H54 (cell line): ENCODE results near the gene LRRC42.

ENCODE experiments used
- DNase-seq: peaks from one replicate; pipeline ENCODE4 v3.0.0; 2011; ENCODE audit warnings: low spot score, mixed read lengths; ENCODE audit not compliant: insufficient read length
- FAIRE-seq: peaks from 3 replicates; lab custom pipeline; 2011; peaks lifted over from hg19 to GRCh38; lab: Jason Lieb, UNC
- POLR2A ChIP-seq: IDR thresholded peaks from 2 replicates; pipeline ENCODE4 v1.6.1; 2011; ENCODE audit warnings: low read depth, mild to moderate bottlenecking, low read length

Gene LRRC42

GRCh38 chr1:54013393-54014008, 67.4 kb downstream of the LRRC42 start:
- no peak for DNase-seq
- no peak for TF ChIP-seq POLR2A
- no peak for FAIRE-seq

GRCh38 chr1:54014009-54014629, 68.0 kb downstream of the LRRC42 start:
- no peak for TF ChIP-seq POLR2A
- no peak for DNase-seq
- no peak for FAIRE-seq

DNA sequence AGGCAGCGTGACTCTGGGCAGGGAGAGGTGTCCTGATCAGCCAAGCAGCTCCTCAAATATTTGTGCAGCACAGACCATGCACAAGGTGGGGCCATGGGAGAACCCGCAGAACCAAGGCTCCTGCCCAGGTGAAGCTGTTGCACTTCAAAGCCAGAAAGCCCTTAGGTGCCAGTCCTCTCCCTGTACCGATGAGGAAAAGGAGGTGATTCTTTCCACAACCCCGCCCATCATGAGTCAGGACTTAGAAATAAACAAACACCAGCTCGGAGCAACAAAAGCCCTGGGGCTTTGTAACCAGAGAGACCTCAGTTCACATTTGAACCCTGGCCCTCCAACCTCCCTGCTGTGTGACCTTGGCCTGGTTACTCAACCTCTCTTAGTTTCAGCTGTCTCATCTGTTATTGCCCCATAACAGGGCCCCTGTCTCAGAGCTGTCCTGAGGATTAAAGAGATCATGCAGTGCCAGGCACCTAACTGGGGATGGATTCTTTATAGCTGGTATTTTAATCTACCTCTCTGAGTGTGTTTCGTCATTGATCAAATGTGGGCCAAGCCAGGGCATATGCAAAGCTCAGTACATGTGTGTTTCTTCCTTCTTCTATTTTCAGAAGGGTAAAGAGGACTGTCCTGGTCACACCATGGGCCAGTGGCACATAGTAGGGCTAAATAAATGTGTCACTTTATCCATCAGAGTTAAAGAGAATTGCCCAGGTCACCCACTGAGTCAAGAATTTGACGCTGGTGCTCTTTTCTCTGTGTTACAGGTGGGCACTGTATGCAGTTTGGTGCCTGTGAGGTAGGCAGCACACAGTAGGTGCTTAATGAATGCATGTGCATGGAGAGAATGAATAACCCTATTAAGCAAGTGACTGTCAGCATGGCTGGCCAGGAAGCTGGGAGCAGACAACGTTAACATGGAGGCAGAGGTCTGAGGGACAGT, 70.5 kb downstream of the LRRC42 start:
- no peak for TF ChIP-seq POLR2A
- DNase-seq: peak; percentile 80
- no peak for FAIRE-seq
